Keratinocyte (primary cell): ENCODE data around the gene SIGLEC7. TPM values are rescaled to one million over a fixed set of nuclear protein-coding genes. Genes with fewer than 3 reads are reported as not detected.

Experiments used
- DNase-seq: peaks from one replicate; pipeline ENCODE4 v3.0.0-alpha.2; 2011; ENCODE audit warnings: low read depth, missing footprints, low spot score
- FAIRE-seq: peaks from 2 replicates; lab custom pipeline; 2011; peaks lifted over from hg19 to GRCh38; lab: Jason Lieb, UNC
- H2AFZ ChIP-seq: 2 replicates; pipeline ENCODE4 v1.6.0; 2012; ENCODE audit warnings: low read length, control low read depth, inconsistent platforms; ENCODE audit not compliant: control insufficient read depth
- H3K27ac ChIP-seq: 2 replicates; pipeline ENCODE4 v1.5.1; 2011; ENCODE audit warnings: low read length; ENCODE audit not compliant: control insufficient read depth, insufficient read depth
- H3K27me3 ChIP-seq: 3 replicates; pipeline ENCODE4 v1.6.0; 2011; ENCODE audit warnings: low read length; ENCODE audit not compliant: control insufficient read depth, insufficient read depth; ENCODE audit errors: extremely low read depth
- H3K36me3 ChIP-seq, 2 experiments: 2 replicates in 1 of 2; 3 replicates in 1 of 2; pipeline ENCODE4 v1.5.1; 2011; ENCODE audit warnings: low read length in 2 of 2, mild to moderate bottlenecking in 1 of 2; ENCODE audit not compliant: control insufficient read depth in 2 of 2, insufficient read depth in 2 of 2; ENCODE audit errors: extremely low read depth in 1 of 2
- H3K4me1 ChIP-seq: 3 replicates; pipeline ENCODE4 v1.5.1; 2011; ENCODE audit warnings: low read length; ENCODE audit not compliant: control insufficient read depth, insufficient read depth; ENCODE audit errors: extremely low read depth
- H3K4me2 ChIP-seq: 3 replicates; pipeline ENCODE4 v1.6.0; 2011; ENCODE audit warnings: low read depth, low read length; ENCODE audit not compliant: control insufficient read depth, insufficient read depth; ENCODE audit errors: extremely low read depth
- H3K4me3 ChIP-seq, 3 experiments: fragments of 200-600 bp in 1 of 3; sonication (generic) in 1 of 3; 2 replicates in 2 of 3; 3 replicates in 1 of 3; pipeline ENCODE4 v1.5.1; 2011 to 2016; ENCODE audit warnings: low read length in 3 of 3, mild to moderate bottlenecking in 3 of 3, control low read depth in 2 of 3, inconsistent platforms in 1 of 3, low read depth in 1 of 3, mixed read lengths in 1 of 3, mixed run types in 1 of 3, moderate library complexity in 1 of 3; ENCODE audit not compliant: control insufficient read depth in 2 of 3, insufficient read depth in 2 of 3; ENCODE audit errors: extremely low read depth in 1 of 3
- H3K79me2 ChIP-seq: 2 replicates; pipeline ENCODE4 v1.6.0; 2012; ENCODE audit warnings: low read length; ENCODE audit not compliant: control insufficient read depth, insufficient read depth
- H3K9ac ChIP-seq: 3 replicates; pipeline ENCODE4 v1.6.0; 2011; ENCODE audit warnings: low read length; ENCODE audit not compliant: control insufficient read depth, insufficient read depth; ENCODE audit errors: extremely low read depth
- H3K9me1 ChIP-seq: 3 replicates; pipeline ENCODE4 v1.6.0; 2011; ENCODE audit warnings: low read length; ENCODE audit not compliant: control insufficient read depth, insufficient read depth; ENCODE audit errors: extremely low read depth
- H3K9me3 ChIP-seq: 2 replicates; pipeline ENCODE4 v1.5.1; 2012; ENCODE audit warnings: low read depth, low read length; ENCODE audit not compliant: control insufficient read depth
- H4K20me1 ChIP-seq: 3 replicates; pipeline ENCODE4 v1.6.0; 2011; ENCODE audit warnings: low read length; ENCODE audit not compliant: control insufficient read depth, insufficient read depth; ENCODE audit errors: extremely low read depth
- EZH2 ChIP-seq: IDR thresholded peaks from one replicate; pipeline ENCODE4 v1.6.1; 2012; ENCODE audit warnings: inconsistent platforms, mild to moderate bottlenecking, low read length, moderate library complexity
- dilution Hi-C: fragments of 300-500 bp; cut with MboI; formaldehyde crosslinking; loops from one replicate; pipeline ENCODE4 v1.7.0; 2020; ENCODE audit warnings: low sequenced_read_pairs; ENCODE audit not compliant: extremely low pct_ligation_motif_present
- polyA plus RNA-seq, 5 experiments: library from polyadenylated mRNA; depleted of rRNA in 3 of 5; stranded (reverse) in 3 of 5; stranded (forward) in 1 of 5; unstranded in 1 of 5; fragments of >200 nt; gene quantifications; 1 replicate in 1 of 5; 2 replicates in 3 of 5; 3 replicates in 1 of 5; pipeline versions ENCODE4 v1.2.1 to v1.2.3, GENCODE V29; 2011 to 2012; ENCODE audit warnings: missing spikeins in 2 of 5, low read depth in 1 of 5, low replicate concordance in 1 of 5
- TF ChIP-seq, protein P1 (sequence below), 3 experiments: IDR thresholded peaks in 1 of 3; conservative IDR thresholded peaks in 1 of 3; optimal IDR thresholded peaks in 1 of 3; 2 replicates in 2 of 3; 3 replicates in 1 of 3; pipeline versions ENCODE3 to v1.5.1; 2011; ENCODE audit warnings: low read length in 3 of 3, mild to moderate bottlenecking in 3 of 3, moderate library complexity in 2 of 3, control low read depth in 1 of 3, inconsistent platforms in 1 of 3; ENCODE audit not compliant: insufficient read depth in 2 of 3; ENCODE audit errors: extremely low read depth in 1 of 3

Gene SIGLEC7
- polyA plus RNA-seq, 1 donor (not counting 4 experiments of a cell fraction or from before 2014, with no cell fraction given), result not detected

DNA sequence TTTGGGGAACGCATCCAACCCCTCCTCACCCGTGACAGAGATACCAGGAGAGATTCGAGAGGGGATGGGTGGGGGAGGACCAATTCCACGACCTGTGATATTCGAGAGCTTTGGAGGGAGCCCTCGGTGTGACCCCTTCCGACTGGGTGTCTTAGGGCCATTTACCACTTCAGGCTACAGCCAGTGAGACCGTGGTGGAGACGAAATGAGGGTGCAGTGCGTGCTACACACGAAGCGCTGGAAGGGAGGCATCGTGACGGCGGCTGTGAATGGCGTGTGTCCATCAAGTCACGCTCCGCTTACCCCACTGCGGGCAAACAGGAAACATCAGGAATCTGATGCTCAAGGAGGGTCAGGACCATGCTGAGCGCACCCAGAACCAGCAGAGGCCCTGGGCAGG, 44.3 kb upstream of the SIGLEC7 start:
- TF ChIP-seq EZH2, result no peak
- TF ChIP-seq, protein P1, sequence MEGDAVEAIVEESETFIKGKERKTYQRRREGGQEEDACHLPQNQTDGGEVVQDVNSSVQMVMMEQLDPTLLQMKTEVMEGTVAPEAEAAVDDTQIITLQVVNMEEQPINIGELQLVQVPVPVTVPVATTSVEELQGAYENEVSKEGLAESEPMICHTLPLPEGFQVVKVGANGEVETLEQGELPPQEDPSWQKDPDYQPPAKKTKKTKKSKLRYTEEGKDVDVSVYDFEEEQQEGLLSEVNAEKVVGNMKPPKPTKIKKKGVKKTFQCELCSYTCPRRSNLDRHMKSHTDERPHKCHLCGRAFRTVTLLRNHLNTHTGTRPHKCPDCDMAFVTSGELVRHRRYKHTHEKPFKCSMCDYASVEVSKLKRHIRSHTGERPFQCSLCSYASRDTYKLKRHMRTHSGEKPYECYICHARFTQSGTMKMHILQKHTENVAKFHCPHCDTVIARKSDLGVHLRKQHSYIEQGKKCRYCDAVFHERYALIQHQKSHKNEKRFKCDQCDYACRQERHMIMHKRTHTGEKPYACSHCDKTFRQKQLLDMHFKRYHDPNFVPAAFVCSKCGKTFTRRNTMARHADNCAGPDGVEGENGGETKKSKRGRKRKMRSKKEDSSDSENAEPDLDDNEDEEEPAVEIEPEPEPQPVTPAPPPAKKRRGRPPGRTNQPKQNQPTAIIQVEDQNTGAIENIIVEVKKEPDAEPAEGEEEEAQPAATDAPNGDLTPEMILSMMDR (optimal IDR thresholded peaks at IDR 0.05 in 1 of 3, IDR thresholded peaks at IDR 0.05 in 1 of 3, conservative IDR thresholded peaks at IDR 0.05 in 1 of 3; ENCODE audit: extremely low read depth in 1 of 3, insufficient read depth in 2 of 3, low read length in 3 of 3), result no peak
- Histone ChIP-seq H3K4me3 (no peak overlapping the region), H3K9me1 (peaks cover 5% of the 10 kb centered on the region), H3K9ac (no peak overlapping the region), H3K27me3 (no peaks in the 10 kb centered on the region), H3K4me2 (no peak overlapping the region), H3K4me1 (peaks cover 13% of the 10 kb centered on the region), H4K20me1 (peaks cover 7% of the 10 kb centered on the region), H3K27ac (no peak overlapping the region), H3K9me3 (no peaks in the 10 kb centered on the region), H2AFZ (no peak overlapping the region), H3K79me2 (peaks cover 20% of the 10 kb centered on the region), H3K36me3 (peaks cover 10 to 15% of the 10 kb centered on the region in 2 experiments)
- dilution Hi-C loops, result no loop called here
- FAIRE-seq (no peak), DNase-seq (no peak)

DNA sequence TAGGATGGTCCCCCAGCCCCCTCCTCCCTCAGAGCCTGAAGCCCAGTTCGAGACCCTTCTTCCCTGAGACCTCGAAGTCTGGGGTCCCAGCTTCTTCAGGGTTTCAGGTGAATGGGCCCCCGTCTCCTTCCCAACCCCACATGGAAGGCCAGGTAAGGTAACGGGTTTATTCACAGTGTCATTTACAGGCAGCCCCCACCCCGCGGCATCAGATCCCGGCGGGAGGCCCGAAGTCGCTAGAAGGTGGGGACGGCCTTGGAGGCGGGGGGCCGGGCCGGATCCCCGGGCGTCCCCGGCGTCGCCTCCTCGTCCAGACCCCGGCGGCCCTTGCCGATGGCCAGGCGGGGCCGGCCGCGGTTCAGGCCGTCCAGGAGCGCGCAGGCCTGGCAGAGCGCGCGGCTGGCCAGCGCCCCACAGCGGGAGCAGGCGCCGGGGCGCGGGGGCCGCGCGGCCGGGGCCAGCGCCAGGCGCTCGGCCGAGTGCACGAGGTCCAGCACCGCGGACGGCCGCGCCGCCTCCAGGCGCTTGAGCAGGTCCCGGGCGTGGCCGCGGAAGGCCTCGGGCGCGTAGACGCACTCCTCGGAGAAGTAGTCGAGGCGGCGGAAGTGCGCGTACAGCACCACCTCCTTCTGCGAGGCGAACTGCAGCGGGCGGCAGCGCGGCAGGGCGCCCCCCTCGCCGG, 43.6 kb upstream of the SIGLEC7 start:
- no peak overlapping the region for H2AFZ ChIP-seq
- TF ChIP-seq EZH2, result no peak
- TF ChIP-seq, protein P1 (optimal IDR thresholded peaks at IDR 0.05 in 1 of 3, IDR thresholded peaks at IDR 0.05 in 1 of 3, conservative IDR thresholded peaks at IDR 0.05 in 1 of 3; ENCODE audit: extremely low read depth in 1 of 3, insufficient read depth in 2 of 3, low read length in 3 of 3), result no peak
- H4K20me1 ChIP-seq, result peaks cover 7% of the 10 kb centered on the region
- peaks cover 5% of the 10 kb centered on the region for H3K9me1 ChIP-seq
- H3K4me2 ChIP-seq, result no peak overlapping the region
- dilution Hi-C loops, result no loop called here
- no peak for FAIRE-seq
- no peak overlapping the region for H3K27ac ChIP-seq
- H3K9me3 ChIP-seq, result no peaks in the 10 kb centered on the region
- H3K9ac ChIP-seq, result no peak overlapping the region
- peaks cover 13% of the 10 kb centered on the region for H3K4me1 ChIP-seq
- H3K27me3 ChIP-seq, result no peaks in the 10 kb centered on the region
- no peak for DNase-seq
- H3K79me2 ChIP-seq, result peaks cover 20% of the 10 kb centered on the region
- peaks cover 10 to 17% of the 10 kb centered on the region in 2 experiments for H3K36me3 ChIP-seq
- H3K4me3 ChIP-seq, result no peak overlapping the region
